GF-D8 (cell line): ENCODE measurements around the gene ERBB3.
"Not testable (repeated sequence)": the region's sequence is repeated elsewhere in the genome, so short reads cannot be mapped to it uniquely, and the experiment has no call there.

Source experiments
- DNase-seq: peaks from one replicate; lab custom pipeline; 2025; lab: John Stamatoyannopoulos, UW

Gene ERBB3

GRCh38 chr12:56079723-56080555 lies at the start of gene ERBB3:
Gene ERBB3, plus strand, starts transcription at chr12:56080165. Its CDS starts 136 bp downstream, at chr12:56080301.
- no peak for DNase-seq

- DNase-seq: no peak
These were observed 48.0 kb upstream of the ERBB3 start for GRCh38 chr12:56031987-56032386.

- DNase-seq: no peak
These were observed 45.2 kb upstream of the ERBB3 start for GRCh38 chr12:56034586-56035332.

- DNase-seq: no peak
These were observed 42.8 kb upstream of the ERBB3 start for GRCh38 chr12:56037161-56037560.

- DNase-seq: no peak
These were observed 41.8 kb upstream of the ERBB3 start for GRCh38 chr12:56038022-56038655.

GRCh38 chr12:56040151-56040550 lies 39.8 kb upstream of the ERBB3 start:
- DNase-seq: no peak

- no peak for DNase-seq
These were observed 38.9 kb upstream of the ERBB3 start for GRCh38 chr12:56040963-56041551.

- DNase-seq: peak; percentile 97
These were observed 38.2 kb upstream of the ERBB3 start, which contains the start of gene RPS26 for GRCh38 chr12:56041552-56042429. Gene RPS26, plus strand, starts transcription at chr12:56041918. Its CDS starts 249 bp downstream, at chr12:56042167.

- not testable (repeated sequence) for DNase-seq
These were observed 37.5 kb upstream of the ERBB3 start for GRCh38 chr12:56042430-56042813.

- no peak for DNase-seq
These were observed 37.1 kb upstream of the ERBB3 start for GRCh38 chr12:56042843-56043242.

GRCh38 chr12:56046027-56046780 lies 33.8 kb upstream of the ERBB3 start:
- no peak for DNase-seq

GRCh38 chr12:56053407-56053893 lies 26.5 kb upstream of the ERBB3 start:
- no peak for DNase-seq

- DNase-seq: not testable (repeated sequence)
These were observed 20.0 kb upstream of the ERBB3 start for GRCh38 chr12:56059964-56060363.

- DNase-seq: no peak
These were observed 18.0 kb upstream of the ERBB3 start for GRCh38 chr12:56061982-56062381.

- DNase-seq: no peak
These were observed 17.0 kb upstream of the ERBB3 start for GRCh38 chr12:56062996-56063395.

- no peak for DNase-seq
These were observed 8.3 kb upstream of the ERBB3 start for GRCh38 chr12:56071648-56072047.

- DNase-seq: no peak
These were observed 5.6 kb upstream of the ERBB3 start for GRCh38 chr12:56074396-56074795.

GRCh38 chr12:56077966-56078365 lies 2.0 kb upstream of the ERBB3 start:
- not testable (repeated sequence) for DNase-seq

- DNase-seq: no peak
These were observed 1.5 kb upstream of the ERBB3 start for GRCh38 chr12:56078427-56078826.
